CD4-positive, CD25-positive, alpha-beta regulatory T cell (primary cell): ENCODE measurements around the gene KRABD2.

ENCODE experiments used
- ATAC-seq, 2 donors: fragments of 150-1000 bp; cut with Tn5 transposase; one replicate each; pipeline ENCODE4 v1.10.0; 2021; ENCODE audit warnings: low read depth in 2 of 2, moderate number of reproducible peaks in 2 of 2, moderate library complexity in 1 of 2
- DNase-seq, 3 donors: peaks; one replicate each; pipeline versions ENCODE4 v3.0.0 to v3.0.0-alpha.2; 2012 to 2022; ENCODE audit warnings: mixed read lengths in 1 of 3
- H3K27ac ChIP-seq: one replicate; pipeline ENCODE4 v1.7.0; 2013; ENCODE audit warnings: mild to moderate bottlenecking, low read length; ENCODE audit not compliant: insufficient read depth, poor library complexity, severe bottlenecking
- H3K27me3 ChIP-seq: one replicate; pipeline ENCODE4 v1.7.0; 2013; ENCODE audit warnings: low read length; ENCODE audit not compliant: control insufficient read depth, insufficient read depth
- H3K36me3 ChIP-seq: one replicate; pipeline ENCODE4 v1.7.0; 2013; ENCODE audit warnings: mild to moderate bottlenecking, low read length, moderate library complexity; ENCODE audit not compliant: control insufficient read depth, insufficient read depth
- H3K4me1 ChIP-seq: 2 replicates; pipeline ENCODE4 v1.7.0; 2013; ENCODE audit warnings: mild to moderate bottlenecking, low read length; ENCODE audit not compliant: insufficient read depth, control insufficient read depth, poor library complexity, severe bottlenecking
- H3K4me3 ChIP-seq: one replicate; pipeline ENCODE4 v1.7.0; 2013; ENCODE audit warnings: low read depth, mild to moderate bottlenecking, low read length, moderate library complexity
- H3K9me3 ChIP-seq, 2 experiments: 1 replicate in 1 of 2; 2 replicates in 1 of 2; pipeline ENCODE4 v1.7.0; 2013; ENCODE audit warnings: low read length in 2 of 2, mild to moderate bottlenecking in 1 of 2, moderate library complexity in 1 of 2; ENCODE audit not compliant: control insufficient read depth in 2 of 2
- H3K27ac Mint-ChIP-seq, 3 donors: one replicate each; pipeline ENCODE4 v1.8.0; 2020 to 2022; ENCODE audit warnings: mild to moderate bottlenecking in 3 of 3, mixed read lengths in 3 of 3, moderate library complexity in 2 of 3
- H3K27me3 Mint-ChIP-seq: one replicate; pipeline ENCODE4 v1.8.0; 2022; ENCODE audit warnings: mild to moderate bottlenecking, mixed read lengths
- H3K36me3 Mint-ChIP-seq: one replicate; pipeline ENCODE4 v1.8.0; 2020; ENCODE audit warnings: mixed read lengths
- H3K4me1 Mint-ChIP-seq, 4 donors: one replicate each; pipeline ENCODE4 v1.8.0; 2020 to 2022; ENCODE audit warnings: mixed read lengths in 4 of 4, mild to moderate bottlenecking in 1 of 4
- H3K4me3 Mint-ChIP-seq, 4 donors: one replicate each; pipeline ENCODE4 v1.8.0; 2020 to 2022; ENCODE audit warnings: mild to moderate bottlenecking in 4 of 4, mixed read lengths in 4 of 4, moderate library complexity in 3 of 4
- H3K9me3 Mint-ChIP-seq, 7 donors: one replicate each; pipeline ENCODE4 v1.8.0; 2020 to 2022; ENCODE audit warnings: mixed read lengths in 7 of 7, mild to moderate bottlenecking in 3 of 7, moderate library complexity in 2 of 7

KRABD2 gene

DNA sequence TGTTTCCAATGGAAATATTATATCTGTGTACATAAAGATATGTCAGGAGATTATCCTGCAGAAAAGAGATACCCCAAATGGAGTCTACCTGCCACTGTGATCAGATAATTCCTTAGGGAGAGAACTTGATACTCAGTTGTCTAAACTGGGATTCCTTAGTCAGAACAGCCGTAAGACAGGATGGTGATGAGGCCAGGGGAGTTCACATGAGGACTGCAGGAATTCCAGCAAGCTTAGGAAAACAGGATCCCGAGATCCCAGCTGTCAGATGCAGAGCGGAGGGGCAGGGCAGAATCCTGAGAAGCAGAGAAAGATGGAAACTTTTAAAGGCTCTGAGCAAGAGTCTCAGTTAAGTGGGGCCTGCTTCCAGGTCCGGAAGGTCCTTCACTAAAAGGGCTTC lies 4.7 kb downstream of the KRABD2 start:
- Mint-ChIP-seq H3K4me1 (peaks cover 5 to 34% (median 10%) of the 10 kb centered on the region in 4 donors), H3K9me3 (peaks cover 0 to 2% (median 0%) of the 10 kb centered on the region in 7 donors), H3K27me3 (no peaks in the 10 kb centered on the region), H3K27ac (peak overlapping the region in 1 of 3 donors; percentile 42), H3K36me3 (peaks cover 21% of the 10 kb centered on the region), H3K4me3 (peak overlapping the region in 1 of 4 donors; percentile 58)
- Histone ChIP-seq H3K27me3 (no peaks in the 10 kb centered on the region), H3K9me3 (no peaks in the 10 kb centered on the region), H3K4me1 (peaks cover 17% of the 10 kb centered on the region), H3K36me3 (peaks cover 19% of the 10 kb centered on the region), H3K4me3 (no peak overlapping the region), H3K27ac (no peak overlapping the region)
- no peak for ATAC-seq
- DNase-seq: no peak

DNA sequence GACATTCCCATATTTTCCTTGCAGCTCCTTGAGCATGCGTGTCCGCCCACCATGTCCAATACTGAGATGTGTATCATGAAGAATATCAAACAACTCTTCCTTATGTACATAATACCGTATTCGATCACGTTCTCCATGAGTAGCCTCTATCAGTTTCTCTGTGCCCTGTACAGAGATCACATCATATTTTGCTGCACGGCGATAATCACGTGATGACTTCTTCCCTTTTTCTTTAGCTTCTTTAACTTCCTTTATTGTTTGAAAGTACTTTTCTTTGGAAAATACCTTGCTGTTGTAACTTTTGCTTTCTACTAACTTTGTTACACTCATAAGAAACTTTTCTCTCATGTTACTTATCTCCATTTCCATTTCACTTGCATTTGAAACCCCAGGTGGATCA lies 6.6 kb downstream of the KRABD2 start:
- H3K27me3 Mint-ChIP-seq: no peaks in the 10 kb centered on the region
- no peak for ATAC-seq
- no peaks in the 10 kb centered on the region for H3K9me3 ChIP-seq
- H3K36me3 Mint-ChIP-seq: peaks cover 21% of the 10 kb centered on the region
- no peak overlapping the region for H3K4me3 ChIP-seq
- no peaks in the 10 kb centered on the region for H3K4me1 ChIP-seq
- no peak overlapping the region for H3K27ac ChIP-seq
- peak overlapping the region in 1 of 3 donors; percentile 13 for H3K27ac Mint-ChIP-seq
- no peak overlapping the region for H3K4me3 Mint-ChIP-seq
- H3K27me3 ChIP-seq: no peaks in the 10 kb centered on the region
- peaks cover 19% of the 10 kb centered on the region for H3K36me3 ChIP-seq
- no peak for DNase-seq
- H3K4me1 Mint-ChIP-seq: peaks cover 4 to 18% (median 7%) of the 10 kb centered on the region in 4 donors
- peaks cover 0 to 2% (median 0%) of the 10 kb centered on the region in 7 donors for H3K9me3 Mint-ChIP-seq

DNA sequence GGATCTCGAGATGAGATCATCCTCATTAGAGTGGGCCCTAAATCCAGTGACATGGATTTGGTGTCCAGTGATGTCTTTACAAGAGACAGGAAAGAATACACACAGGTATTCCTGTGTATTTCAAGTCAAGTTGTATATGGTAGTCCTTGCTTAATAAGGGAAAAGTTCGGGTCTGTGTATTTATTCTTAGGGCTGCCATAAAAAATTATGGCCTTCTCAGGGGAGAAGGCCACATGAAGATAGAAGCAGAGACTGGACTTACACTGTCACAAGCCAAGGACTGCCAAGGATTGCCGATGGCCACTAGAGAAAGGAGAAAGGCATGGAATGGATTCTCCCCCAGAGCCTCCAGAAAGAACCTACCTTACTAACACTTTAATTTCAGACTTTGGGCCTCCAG lies 8.3 kb downstream of the KRABD2 start:
- Histone ChIP-seq H3K27me3 (no peaks in the 10 kb centered on the region), H3K4me3 (no peak overlapping the region), H3K27ac (no peak overlapping the region), H3K4me1 (no peaks in the 10 kb centered on the region), H3K36me3 (peaks cover 19% of the 10 kb centered on the region), H3K9me3 (no peaks in the 10 kb centered on the region)
- ATAC-seq: no peak
- Mint-ChIP-seq H3K27ac (no peak overlapping the region), H3K4me3 (no peak overlapping the region), H3K36me3 (peaks cover 21% of the 10 kb centered on the region), H3K27me3 (no peaks in the 10 kb centered on the region), H3K4me1 (peaks cover 4 to 14% (median 6%) of the 10 kb centered on the region in 4 donors), H3K9me3 (peaks cover 0 to 2% (median 0%) of the 10 kb centered on the region in 7 donors)
- no peak for DNase-seq

DNA sequence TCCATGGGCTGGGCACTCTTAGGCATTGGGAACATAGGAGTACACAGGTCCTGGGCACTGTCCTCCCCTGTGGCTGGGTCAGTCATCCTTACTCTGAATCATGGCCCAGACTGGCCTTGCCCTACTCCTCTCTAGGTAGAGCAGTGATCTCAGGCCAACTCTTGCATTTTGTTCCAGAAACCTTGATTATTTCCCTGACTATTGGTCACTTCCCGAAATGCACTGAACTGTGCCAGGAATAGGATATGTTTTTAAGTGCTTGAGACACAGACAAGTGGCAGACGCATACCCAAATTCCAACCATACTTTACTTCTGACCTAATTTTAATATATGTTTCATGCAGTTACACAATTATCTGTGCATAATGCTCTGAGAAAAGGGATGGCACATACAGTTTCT lies 10.3 kb downstream of the KRABD2 start:
- DNase-seq (no peak), ATAC-seq (no peak)
- Histone ChIP-seq H3K4me3 (no peak overlapping the region), H3K27ac (no peak overlapping the region), H3K4me1 (no peaks in the 10 kb centered on the region), H3K36me3 (peaks cover 15% of the 10 kb centered on the region), H3K27me3 (no peaks in the 10 kb centered on the region), H3K9me3 (no peaks in the 10 kb centered on the region)
- Mint-ChIP-seq H3K36me3 (peaks cover 17% of the 10 kb centered on the region), H3K4me1 (peaks cover 4 to 11% (median 5%) of the 10 kb centered on the region in 4 donors), H3K27ac (no peak overlapping the region), H3K27me3 (no peaks in the 10 kb centered on the region), H3K4me3 (no peak overlapping the region), H3K9me3 (no peaks in the 10 kb centered on the region)

DNA sequence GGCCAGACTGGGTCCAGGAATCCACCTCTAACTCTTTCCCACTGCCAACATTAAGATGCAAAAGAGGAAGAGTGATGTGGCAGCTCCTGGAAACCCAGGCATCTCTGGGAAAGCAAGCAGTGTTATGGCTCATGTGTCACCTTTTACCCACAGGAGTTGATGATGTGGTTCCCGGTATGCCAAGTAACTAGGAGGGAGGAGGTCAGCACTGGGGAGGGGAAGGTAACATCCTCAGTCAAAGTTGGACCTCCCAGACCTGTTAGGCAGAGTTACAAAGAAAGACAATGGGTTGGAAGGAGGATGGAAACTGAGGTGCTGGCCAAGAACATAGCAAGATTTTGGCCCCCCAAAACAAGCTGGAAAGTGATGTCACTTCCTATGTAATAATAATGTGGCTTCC lies 11.4 kb downstream of the KRABD2 start:
- peaks cover 12% of the 10 kb centered on the region for H3K36me3 ChIP-seq
- Mint-ChIP-seq H3K27ac (peak overlapping the region in 1 of 3 donors; percentile 90), H3K36me3 (peaks cover 14% of the 10 kb centered on the region), H3K4me1 (peaks cover 4 to 12% (median 7%) of the 10 kb centered on the region in 4 donors), H3K9me3 (no peaks in the 10 kb centered on the region), H3K27me3 (no peaks in the 10 kb centered on the region), H3K4me3 (no peak overlapping the region)
- no peaks in the 10 kb centered on the region for H3K9me3 ChIP-seq
- ATAC-seq: no peak
- H3K27ac ChIP-seq: no peak overlapping the region
- H3K27me3 ChIP-seq: no peaks in the 10 kb centered on the region
- H3K4me1 ChIP-seq: no peaks in the 10 kb centered on the region
- H3K4me3 ChIP-seq: no peak overlapping the region
- DNase-seq: no peak

DNA sequence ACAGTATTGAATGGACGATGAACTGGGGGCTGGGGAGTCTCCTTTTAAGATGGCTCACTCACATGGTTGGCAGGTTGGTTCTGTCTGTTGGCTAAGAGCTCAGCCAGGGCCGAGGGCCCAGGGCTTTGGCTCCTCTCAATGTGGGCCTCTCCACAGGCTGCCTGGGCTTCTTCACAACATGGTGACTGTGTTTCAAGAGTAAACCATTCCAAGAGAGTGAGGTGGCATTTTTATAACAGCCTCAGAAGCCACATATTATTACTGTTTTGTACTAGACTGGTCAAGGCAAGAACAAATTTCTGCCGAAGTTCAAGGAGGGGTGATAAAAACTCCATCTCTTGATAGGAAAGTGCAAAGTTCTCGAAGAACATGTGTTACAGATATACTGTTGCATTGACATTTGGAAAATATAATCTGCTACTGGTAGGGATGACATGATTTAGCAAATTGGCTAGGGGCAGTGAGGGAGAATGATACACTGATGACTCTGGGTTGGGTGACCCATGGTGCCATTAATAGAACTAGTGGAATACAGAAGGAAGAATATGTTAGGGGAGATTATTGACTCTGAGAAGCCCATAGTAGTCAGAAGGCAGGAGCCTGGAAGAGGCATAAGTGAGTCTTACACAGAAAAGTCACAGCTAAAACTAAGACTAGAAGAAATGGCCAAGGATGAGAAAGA lies 13.7 kb downstream of the KRABD2 start:
- H3K4me1 ChIP-seq: no peaks in the 10 kb centered on the region
- no peak overlapping the region for H3K27ac ChIP-seq
- no peaks in the 10 kb centered on the region for H3K27me3 Mint-ChIP-seq
- no peak overlapping the region for H3K4me3 ChIP-seq
- no peak overlapping the region for H3K4me3 Mint-ChIP-seq
- H3K4me1 Mint-ChIP-seq: peaks cover 3 to 12% (median 8%) of the 10 kb centered on the region in 4 donors
- ATAC-seq (no peak), DNase-seq (no peak)
- H3K27me3 ChIP-seq: no peaks in the 10 kb centered on the region
- H3K36me3 Mint-ChIP-seq: no peaks in the 10 kb centered on the region
- H3K9me3 Mint-ChIP-seq: no peaks in the 10 kb centered on the region
- H3K36me3 ChIP-seq: no peaks in the 10 kb centered on the region
- no peaks in the 10 kb centered on the region for H3K9me3 ChIP-seq
- no peak overlapping the region for H3K27ac Mint-ChIP-seq

DNA sequence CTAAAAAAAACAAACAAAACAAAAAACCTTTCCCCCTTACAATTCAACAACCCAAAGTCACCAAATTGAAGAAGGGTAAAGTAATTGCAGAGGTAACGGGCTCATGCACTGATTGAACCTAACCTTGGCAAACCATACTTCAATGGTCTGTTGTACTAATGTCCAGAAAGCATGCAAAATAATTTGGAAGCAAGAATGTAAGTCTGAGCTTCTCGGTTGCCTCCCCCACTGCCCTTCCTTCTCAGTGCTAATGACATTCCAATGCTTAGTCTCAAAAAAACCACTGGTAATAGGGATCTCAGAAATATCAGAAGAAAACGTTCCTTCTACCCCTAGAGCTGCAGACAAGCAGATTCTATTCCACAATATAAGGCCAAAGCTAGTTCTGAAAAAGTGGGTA lies 15.8 kb downstream of the KRABD2 start:
- no peaks in the 10 kb centered on the region for H3K9me3 ChIP-seq
- no peaks in the 10 kb centered on the region for H3K4me1 ChIP-seq
- H3K4me1 Mint-ChIP-seq: peaks cover 3 to 12% (median 6%) of the 10 kb centered on the region in 4 donors
- no peaks in the 10 kb centered on the region for H3K36me3 Mint-ChIP-seq
- H3K4me3 ChIP-seq: no peak overlapping the region
- H3K27me3 Mint-ChIP-seq: no peaks in the 10 kb centered on the region
- H3K27ac ChIP-seq: no peak overlapping the region
- ATAC-seq (no peak), DNase-seq (no peak)
- H3K27ac Mint-ChIP-seq: no peak overlapping the region
- H3K9me3 Mint-ChIP-seq: no peaks in the 10 kb centered on the region
- H3K4me3 Mint-ChIP-seq: no peak overlapping the region
- H3K27me3 ChIP-seq: no peaks in the 10 kb centered on the region
- H3K36me3 ChIP-seq: no peaks in the 10 kb centered on the region

DNA sequence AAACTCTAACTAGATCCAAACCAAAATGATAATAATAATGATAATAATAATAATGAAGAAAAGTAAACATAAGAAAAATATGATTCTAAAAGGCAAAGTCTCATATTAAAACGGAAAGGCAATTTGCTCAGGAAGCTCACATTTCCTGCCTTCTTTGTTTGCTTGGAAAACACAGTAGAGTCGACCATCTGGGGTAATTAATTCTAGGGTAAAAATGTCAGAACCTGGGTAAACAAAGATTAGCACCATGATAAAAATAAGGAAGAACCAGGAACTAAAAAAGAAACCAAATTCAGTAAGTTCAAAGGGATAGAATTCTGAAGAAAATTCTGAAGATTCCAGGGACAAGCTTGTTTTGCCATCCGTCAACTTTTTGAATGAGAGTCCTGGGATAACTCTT lies 16.2 kb downstream of the KRABD2 start:
- Histone ChIP-seq H3K4me1 (no peaks in the 10 kb centered on the region), H3K36me3 (no peaks in the 10 kb centered on the region), H3K9me3 (no peaks in the 10 kb centered on the region), H3K4me3 (no peak overlapping the region), H3K27me3 (no peaks in the 10 kb centered on the region), H3K27ac (no peak overlapping the region)
- H3K36me3 Mint-ChIP-seq: no peaks in the 10 kb centered on the region
- H3K27ac Mint-ChIP-seq: no peak overlapping the region
- no peak for DNase-seq
- H3K9me3 Mint-ChIP-seq: no peaks in the 10 kb centered on the region
- no peak overlapping the region for H3K4me3 Mint-ChIP-seq
- peaks cover 0 to 10% (median 6%) of the 10 kb centered on the region in 4 donors for H3K4me1 Mint-ChIP-seq
- ATAC-seq: no peak
- H3K27me3 Mint-ChIP-seq: no peaks in the 10 kb centered on the region
